Large intestine (tissue), 3 donors: ENCODE measurements around the gene NABP1. TPM values are rescaled to one million over a fixed set of nuclear protein-coding genes. Genes with fewer than 3 reads are reported as not detected.

ENCODE experiments used
- DNase-seq, 2 donors: peaks; one replicate each; pipeline versions ENCODE4 v3.0.0 to v3.0.0-alpha.2; 2013
- H3K27ac ChIP-seq: one replicate; pipeline ENCODE4 v1.5.1; 2013; ENCODE audit warnings: low read length
- H3K27me3 ChIP-seq: 2 replicates; pipeline ENCODE4 v1.6.1; 2013; ENCODE audit warnings: low read length; ENCODE audit not compliant: control insufficient read depth, insufficient read depth
- H3K36me3 ChIP-seq: 2 replicates; pipeline ENCODE4 v1.6.1; 2013; ENCODE audit warnings: low read length; ENCODE audit not compliant: control insufficient read depth, insufficient read depth
- H3K4me1 ChIP-seq: one replicate; pipeline ENCODE4 v1.6.1; 2013; ENCODE audit warnings: low read length; ENCODE audit not compliant: control insufficient read depth, insufficient read depth
- H3K4me3 ChIP-seq: one replicate; pipeline ENCODE4 v1.5.1; 2013; ENCODE audit warnings: low read length
- H3K9me3 ChIP-seq: one replicate; pipeline ENCODE4 v1.6.1; 2013; ENCODE audit warnings: mild to moderate bottlenecking, low read depth, low read length, moderate library complexity; ENCODE audit not compliant: control insufficient read depth
- WGBS: methylation state at CpG from one replicate; pipeline ENCODE4 v1.1.5; 2013; ENCODE audit warnings: low lambda C conversion rate; ENCODE audit not compliant: insufficient coverage; 5-methylcytosine and 5-hydroxymethylcytosine counted together
- polyA plus RNA-seq: library from polyadenylated mRNA; unstranded; fragments of 120-200 nt; gene quantifications from one replicate; pipeline ENCODE4 v1.2.1, GENCODE V29; 2013

Gene NABP1
- polyA plus RNA-seq, 1 donor = 77.1 TPM

DNA sequence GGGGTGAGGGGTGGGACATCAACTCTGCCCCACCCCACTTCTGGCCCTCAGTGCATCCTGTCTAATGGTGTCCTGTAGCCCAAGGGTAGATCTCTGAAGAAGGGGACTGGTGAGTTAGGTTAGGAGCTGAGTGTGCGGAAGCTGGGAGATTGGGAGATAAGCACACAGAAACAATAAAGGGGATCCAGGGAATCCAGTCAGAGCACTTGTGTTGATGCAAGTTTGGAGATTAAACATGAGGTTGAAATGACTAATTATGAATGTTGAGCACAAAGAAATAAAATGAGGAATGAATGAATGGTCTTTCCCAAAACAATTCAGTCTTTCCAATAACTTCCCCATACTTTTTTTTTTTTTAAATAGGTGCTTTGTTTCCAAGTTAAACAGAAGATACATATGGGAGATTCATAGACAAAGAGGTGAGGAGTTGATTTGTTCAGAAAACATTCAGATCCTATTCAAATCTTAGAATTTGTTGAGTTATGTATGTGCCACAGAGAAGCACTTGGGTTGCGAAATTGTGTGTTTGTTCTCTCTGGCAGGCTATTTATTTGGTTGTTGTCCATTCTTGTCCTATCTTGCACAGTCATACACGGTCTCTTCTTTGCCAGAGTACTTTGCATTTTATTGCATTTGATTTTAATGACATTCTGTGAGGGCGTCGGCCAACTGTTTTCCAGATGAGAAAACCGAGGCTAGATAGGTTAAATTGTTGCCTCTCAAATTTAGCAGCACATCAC lies 31.6 kb upstream of the NABP1 start:
- H3K27me3 ChIP-seq = no peaks in the 10 kb centered on the region
- 62% methylated on average over 2 of the region's 6 CpGs for WGBS
- H3K9me3 ChIP-seq = no peaks in the 10 kb centered on the region
- no peaks in the 10 kb centered on the region for H3K36me3 ChIP-seq
- no peak overlapping the region for H3K27ac ChIP-seq
- no peak overlapping the region for H3K4me3 ChIP-seq
- no peak for DNase-seq
- H3K4me1 ChIP-seq = peaks cover 22% of the 10 kb centered on the region

DNA sequence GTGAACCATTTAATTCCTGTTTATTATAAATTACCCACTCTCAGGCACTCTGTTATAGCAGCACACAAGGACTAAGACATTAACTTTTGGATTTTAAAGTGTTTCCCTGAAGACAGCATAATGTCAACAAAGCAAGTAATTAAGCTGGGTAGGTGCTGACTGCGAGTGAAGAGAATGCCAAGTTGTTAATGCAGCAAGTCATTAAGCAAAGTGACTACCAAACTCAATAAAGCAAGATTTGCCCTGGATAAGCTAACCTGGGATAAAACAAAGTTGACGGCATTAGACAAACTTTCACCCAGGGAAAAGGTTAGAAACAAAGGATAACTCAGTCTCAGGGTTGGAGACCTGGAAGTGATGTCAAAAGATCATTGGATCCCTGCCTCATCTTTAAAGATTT lies 28.4 kb upstream of the NABP1 start:
- 40% methylated on average over 1 of the region's 2 CpGs for WGBS

DNA sequence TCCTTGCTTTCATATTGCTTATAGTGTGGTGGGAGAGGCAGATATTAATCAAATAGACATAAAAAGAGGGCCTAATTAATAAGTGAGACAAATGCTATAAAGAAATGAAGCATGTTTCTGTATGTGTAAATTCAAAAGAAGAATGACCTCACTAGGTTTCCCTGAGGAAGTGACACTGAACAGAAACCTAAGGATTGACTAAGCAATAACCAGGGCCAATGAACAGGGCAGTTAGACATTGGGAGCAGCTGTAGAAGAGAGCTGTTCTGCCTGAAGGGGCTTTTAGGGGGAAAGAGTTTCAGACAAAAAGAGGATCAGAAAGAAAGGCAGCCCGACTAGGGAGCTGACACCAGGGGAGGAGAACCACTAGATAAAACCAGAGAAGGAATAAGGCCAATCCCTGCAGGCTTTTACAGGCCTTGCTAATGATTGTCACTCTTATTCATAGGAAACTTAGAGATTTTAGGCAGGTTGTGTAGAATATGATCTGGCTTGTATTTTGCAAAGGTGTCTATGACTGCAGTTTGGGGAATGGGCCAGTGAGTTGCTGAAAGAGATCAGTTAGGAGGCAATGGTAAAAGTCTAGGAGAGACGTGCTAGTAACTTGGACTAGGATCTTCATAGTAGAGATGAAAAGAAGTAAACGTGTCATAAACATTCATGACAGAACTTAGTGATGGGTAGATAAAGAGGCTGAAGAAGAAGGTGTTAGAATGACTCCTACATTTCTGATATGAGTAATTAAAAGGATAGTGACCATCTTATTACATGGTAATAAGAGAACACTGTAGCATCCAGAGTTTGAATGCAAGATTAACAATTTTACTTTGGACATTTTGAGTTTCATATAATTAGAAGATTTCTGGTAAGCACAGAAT lies 26.8 kb upstream of the NABP1 start:
- DNase-seq = no peak
- Histone ChIP-seq H3K36me3 (no peaks in the 10 kb centered on the region), H3K9me3 (no peaks in the 10 kb centered on the region), H3K27ac (peak overlapping the region; percentile 30), H3K27me3 (no peaks in the 10 kb centered on the region), H3K4me3 (no peak overlapping the region), H3K4me1 (no peaks in the 10 kb centered on the region)
- WGBS = 56% methylated on average over 1 of the region's 3 CpGs

More for the DNA sequence above, 28.4 kb upstream of the NABP1 start:
- Histone ChIP-seq H3K4me3 (no peak overlapping the region), H3K9me3 (no peaks in the 10 kb centered on the region), H3K4me1 (no peaks in the 10 kb centered on the region), H3K27me3 (no peaks in the 10 kb centered on the region), H3K36me3 (no peaks in the 10 kb centered on the region), H3K27ac (no peak overlapping the region)
- no peak for DNase-seq

DNA sequence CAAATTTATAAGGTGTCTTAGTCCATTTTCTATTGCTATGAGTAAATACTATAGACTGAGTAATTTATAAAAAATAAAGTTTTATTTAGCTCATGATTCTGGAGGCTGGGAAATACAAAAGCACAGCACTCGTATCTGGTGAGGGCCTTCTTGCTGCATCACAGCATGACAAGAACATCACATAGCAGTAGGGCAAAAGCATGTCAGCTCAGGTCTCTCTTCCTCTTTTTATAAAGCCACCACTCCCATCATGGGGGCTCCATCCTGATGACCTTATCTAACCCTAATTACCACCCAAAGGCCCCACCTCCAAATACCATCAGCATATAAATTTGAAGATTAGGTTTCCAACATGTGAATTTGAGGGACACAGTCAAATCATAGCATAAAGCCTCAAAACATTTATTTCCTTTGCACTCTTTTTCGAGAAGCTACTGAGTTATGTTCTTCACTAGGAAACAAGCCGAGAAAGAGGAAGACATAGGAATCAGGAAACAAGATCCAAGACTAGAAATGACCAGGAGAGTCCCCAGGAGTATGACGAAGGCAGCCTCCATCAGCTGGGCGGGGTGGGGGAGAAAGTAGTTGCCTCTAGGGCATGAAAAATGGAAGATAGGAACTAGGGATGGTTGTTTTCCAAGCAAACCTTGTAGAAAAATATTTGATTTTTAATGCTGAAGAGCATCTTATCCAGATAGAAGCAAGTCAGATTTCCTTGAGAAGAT lies 24.1 kb upstream of the NABP1 start:
- Histone ChIP-seq H3K27me3 (no peaks in the 10 kb centered on the region), H3K4me1 (peaks cover 5% of the 10 kb centered on the region), H3K9me3 (no peaks in the 10 kb centered on the region), H3K4me3 (no peak overlapping the region), H3K36me3 (no peaks in the 10 kb centered on the region), H3K27ac (no peak overlapping the region)
- WGBS = 90% methylated on average over 2 of the region's 5 CpGs
- no peak for DNase-seq

DNA sequence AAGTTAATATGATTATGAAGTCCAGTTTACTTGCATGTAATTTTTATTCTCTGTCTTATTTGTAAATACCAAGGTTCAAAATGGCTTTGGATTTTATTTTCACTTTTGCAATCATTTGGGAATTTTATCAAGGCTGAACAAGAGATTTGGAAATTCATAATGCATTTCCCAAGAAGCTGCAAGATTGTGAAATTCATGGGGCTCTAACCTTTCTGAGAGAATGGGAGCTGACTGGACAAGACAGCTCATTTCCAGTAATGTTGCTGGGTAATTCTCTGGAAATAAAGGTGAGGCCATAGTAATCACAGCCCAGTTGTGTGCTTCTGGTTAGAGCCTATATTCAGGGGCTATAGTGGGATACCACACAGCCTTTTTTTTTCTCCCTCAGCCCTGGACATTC lies 21.5 kb upstream of the NABP1 start:
- H3K36me3 ChIP-seq = no peaks in the 10 kb centered on the region

DNA sequence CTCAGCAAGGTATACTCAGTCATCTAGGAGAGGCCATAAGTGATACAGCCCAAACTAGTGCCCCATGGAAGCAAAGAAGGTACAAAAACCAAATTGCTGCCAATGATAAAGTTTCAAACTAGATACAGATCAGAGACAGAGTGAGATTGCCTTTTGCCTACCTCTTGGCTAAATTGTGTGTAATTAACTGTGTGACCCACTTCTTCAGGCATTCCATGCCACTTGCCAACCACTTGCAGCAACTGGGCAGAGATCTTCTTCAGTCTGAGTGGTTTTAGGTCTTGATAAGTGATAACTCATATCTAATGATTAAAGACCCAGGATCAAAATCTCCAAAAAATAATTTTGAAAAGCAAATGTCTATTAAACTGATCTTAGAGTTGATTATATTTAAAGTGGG lies 21.1 kb upstream of the NABP1 start:
- no peaks in the 10 kb centered on the region for H3K9me3 ChIP-seq
- H3K4me1 ChIP-seq = peaks cover 5% of the 10 kb centered on the region
- H3K27ac ChIP-seq = peak overlapping the region; percentile 90
- H3K4me3 ChIP-seq = no peak overlapping the region
- no peak for DNase-seq
- no peaks in the 10 kb centered on the region for H3K36me3 ChIP-seq
- H3K27me3 ChIP-seq = no peaks in the 10 kb centered on the region

More for the DNA sequence above, 21.5 kb upstream of the NABP1 start:
- DNase-seq = peak in 1 of 2 donors; percentile 77
- Histone ChIP-seq H3K4me1 (peaks cover 5% of the 10 kb centered on the region), H3K27ac (peak overlapping the region; percentile 90), H3K9me3 (no peaks in the 10 kb centered on the region), H3K27me3 (no peaks in the 10 kb centered on the region), H3K4me3 (no peak overlapping the region)

DNA sequence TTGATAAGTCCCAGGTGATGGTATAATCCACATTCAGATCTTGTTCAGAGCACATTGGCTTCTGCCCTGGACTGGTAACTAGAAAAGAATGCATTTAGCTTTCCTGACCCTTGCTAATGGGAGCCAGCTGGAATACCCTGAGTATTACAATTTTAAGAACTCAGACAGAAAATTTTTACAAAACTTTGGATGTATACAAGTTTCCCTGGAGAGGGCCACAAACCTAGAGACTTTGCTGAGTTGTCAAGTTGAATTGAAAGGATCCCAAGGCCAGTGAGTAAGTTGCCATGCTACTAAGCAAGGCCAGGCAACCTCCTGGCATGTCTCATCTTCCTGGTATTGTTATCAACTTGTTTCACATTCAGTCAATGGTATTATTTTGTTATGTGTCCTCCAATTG lies 20.0 kb upstream of the NABP1 start:
- H3K36me3 ChIP-seq = no peaks in the 10 kb centered on the region
- peaks cover 5% of the 10 kb centered on the region for H3K4me1 ChIP-seq
- no peak overlapping the region for H3K27ac ChIP-seq
- DNase-seq = no peak
- H3K9me3 ChIP-seq = no peaks in the 10 kb centered on the region
- no peaks in the 10 kb centered on the region for H3K27me3 ChIP-seq
- no peak overlapping the region for H3K4me3 ChIP-seq

DNA sequence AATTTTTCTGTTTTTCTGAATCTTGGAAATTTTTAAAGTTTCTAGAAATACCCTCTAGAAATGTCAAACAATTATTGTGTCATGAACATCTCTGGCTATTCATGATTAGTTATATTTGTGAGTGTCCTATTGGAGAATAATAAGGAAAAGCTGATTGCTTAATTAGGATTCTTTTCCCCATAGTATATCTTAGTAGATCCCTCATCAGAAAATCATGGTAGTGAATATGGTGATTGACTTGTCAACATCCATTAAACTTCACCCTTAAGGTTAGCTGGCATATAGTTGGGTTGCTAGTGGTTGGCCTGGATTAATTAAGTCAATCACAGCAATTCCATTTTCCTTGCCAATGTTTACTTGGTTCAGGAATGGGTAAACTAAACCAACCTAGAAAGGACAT lies 18.7 kb upstream of the NABP1 start:
- Histone ChIP-seq H3K4me1 (peaks cover 5% of the 10 kb centered on the region), H3K27ac (no peak overlapping the region), H3K36me3 (no peaks in the 10 kb centered on the region), H3K4me3 (no peak overlapping the region), H3K9me3 (no peaks in the 10 kb centered on the region), H3K27me3 (no peaks in the 10 kb centered on the region)
- no peak for DNase-seq

DNA sequence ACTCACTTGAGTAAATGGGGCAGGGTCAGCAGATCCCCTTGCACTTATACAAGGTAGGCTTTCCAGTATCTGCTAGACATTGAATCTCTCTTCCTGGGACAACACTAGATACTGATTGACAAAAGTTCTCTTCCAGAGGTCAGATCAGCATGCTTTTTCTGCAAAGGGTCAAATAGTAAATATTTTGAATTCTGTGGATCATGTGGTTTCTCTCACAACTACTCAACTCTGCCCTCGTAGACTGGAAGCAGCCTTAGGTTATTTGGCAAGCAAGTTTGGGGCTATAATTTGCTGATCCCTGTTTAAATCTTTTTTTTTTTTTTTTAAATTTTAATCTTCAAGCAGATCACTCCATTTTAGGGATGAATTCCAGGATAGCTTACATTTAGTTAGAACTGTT lies 17.4 kb upstream of the NABP1 start:
- peaks cover 5% of the 10 kb centered on the region for H3K4me1 ChIP-seq
- DNase-seq = no peak
- no peak overlapping the region for H3K4me3 ChIP-seq
- WGBS = 33% methylated on average over 1 of the region's 1 CpG
- H3K9me3 ChIP-seq = no peaks in the 10 kb centered on the region
- no peaks in the 10 kb centered on the region for H3K27me3 ChIP-seq
- no peaks in the 10 kb centered on the region for H3K36me3 ChIP-seq
- H3K27ac ChIP-seq = peak overlapping the region; percentile 11

DNA sequence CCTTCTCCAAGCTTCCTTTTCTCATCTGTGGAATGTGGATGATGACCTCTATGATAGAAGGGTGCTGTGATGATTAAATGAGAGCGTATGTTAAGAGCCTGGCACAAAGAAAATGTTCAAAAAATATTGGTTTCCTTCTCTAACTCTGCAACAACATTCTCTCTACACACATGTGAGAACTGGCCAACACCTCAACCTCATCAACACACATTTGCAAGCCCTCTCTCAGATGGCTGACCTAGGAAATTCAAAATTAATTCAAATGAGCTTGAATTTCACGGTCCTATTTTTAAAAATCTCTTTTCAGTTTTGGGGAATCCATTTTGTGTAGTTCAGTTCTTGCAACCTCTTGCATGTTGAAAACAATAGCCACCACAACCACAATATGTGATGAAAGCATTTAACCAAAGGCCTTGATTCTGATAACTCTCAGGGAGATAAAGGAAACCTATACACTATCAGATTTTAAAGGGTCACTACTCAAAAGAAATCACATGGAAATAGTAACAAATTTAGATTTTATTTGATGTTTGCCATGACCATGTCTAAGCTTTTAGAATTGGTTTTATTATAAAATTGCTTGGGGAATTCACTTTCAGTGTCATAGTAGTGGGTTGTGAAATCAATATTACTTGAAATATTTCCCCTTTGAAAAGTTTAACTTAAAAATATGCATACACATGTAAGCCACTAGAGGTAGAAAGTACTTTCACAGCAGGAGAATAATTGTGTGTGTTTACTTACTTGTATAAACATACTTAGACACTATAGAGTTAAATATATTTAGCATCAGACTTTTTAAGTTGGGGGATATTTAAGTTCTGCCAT lies 16.6 kb upstream of the NABP1 start:
- 100% methylated on average over 1 of the region's 2 CpGs for WGBS
- no peaks in the 10 kb centered on the region for H3K9me3 ChIP-seq
- no peak for DNase-seq
- H3K4me1 ChIP-seq = peaks cover 5% of the 10 kb centered on the region
- H3K36me3 ChIP-seq = no peaks in the 10 kb centered on the region
- H3K4me3 ChIP-seq = no peak overlapping the region
- no peaks in the 10 kb centered on the region for H3K27me3 ChIP-seq
- H3K27ac ChIP-seq = peak overlapping the region; percentile 11
